ENCODE data around the gene XKRX.

Gene XKRX

DNA sequence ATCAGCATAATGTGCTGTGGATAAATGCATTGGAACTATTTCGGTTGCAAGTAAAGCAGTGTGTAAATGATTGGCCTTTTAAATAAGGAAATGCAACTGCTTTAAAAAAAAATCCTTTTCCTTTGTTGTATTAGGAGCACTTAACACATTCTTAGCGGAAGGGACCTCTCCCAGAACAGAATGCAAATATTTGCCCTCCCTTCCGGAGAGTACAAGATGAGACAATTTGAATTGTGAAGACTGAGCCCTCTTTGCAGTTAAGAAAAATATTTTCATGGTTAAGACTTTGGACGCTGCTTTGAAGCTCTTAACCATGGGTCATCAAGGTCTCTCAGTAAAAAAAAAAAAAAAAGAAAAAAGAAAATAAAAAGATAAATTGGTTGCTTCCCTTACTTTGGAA is 45.1 kb downstream of the XKRX start:
- no peak for DNase-seq

DNA sequence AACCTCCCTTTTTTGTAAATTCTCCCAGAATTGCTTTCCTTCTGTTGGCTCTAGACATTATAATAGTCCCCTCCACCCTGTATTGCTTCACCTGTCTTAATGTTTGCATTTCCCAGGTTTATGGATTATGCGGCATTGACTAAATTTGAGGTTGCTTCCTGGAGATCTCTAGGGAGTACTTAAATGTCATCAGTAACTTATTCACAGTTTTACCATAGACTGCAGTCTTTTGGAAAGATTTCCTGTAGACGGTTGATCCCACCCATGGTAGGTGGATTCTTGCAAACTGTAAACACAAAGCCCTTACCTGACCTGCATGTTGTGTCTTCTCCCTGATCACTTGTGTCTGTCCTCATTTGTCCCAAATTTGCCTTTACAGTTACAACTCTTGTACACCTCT is 48.3 kb downstream of the XKRX start:
- DNase-seq: no peak

DNA sequence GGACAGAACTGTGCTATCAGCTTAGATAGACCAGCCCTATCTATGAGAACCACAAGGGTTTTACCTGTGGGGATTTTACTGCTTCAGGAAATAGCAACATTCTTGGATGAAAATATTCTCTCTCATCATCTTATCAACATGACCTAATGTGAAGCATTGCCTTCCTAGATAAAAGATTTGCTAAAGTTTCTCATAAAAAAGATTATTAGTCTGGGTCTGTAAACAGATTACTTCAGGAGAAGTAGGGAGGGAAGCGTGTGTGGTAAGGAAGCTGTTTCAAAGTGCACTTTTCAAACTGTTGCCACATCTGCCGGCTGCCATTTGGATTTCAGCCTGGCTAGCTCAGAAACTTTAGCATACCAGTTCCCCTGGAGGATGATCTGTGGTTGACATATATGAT is 54.4 kb downstream of the XKRX start, which contains the start of gene NOX1:
Gene NOX1, minus strand, starts transcription at position 35 of the 400 bp plus-strand sequence. CDS start 220 bp downstream, outside the sequence.
- DNase-seq: no peak

DNA sequence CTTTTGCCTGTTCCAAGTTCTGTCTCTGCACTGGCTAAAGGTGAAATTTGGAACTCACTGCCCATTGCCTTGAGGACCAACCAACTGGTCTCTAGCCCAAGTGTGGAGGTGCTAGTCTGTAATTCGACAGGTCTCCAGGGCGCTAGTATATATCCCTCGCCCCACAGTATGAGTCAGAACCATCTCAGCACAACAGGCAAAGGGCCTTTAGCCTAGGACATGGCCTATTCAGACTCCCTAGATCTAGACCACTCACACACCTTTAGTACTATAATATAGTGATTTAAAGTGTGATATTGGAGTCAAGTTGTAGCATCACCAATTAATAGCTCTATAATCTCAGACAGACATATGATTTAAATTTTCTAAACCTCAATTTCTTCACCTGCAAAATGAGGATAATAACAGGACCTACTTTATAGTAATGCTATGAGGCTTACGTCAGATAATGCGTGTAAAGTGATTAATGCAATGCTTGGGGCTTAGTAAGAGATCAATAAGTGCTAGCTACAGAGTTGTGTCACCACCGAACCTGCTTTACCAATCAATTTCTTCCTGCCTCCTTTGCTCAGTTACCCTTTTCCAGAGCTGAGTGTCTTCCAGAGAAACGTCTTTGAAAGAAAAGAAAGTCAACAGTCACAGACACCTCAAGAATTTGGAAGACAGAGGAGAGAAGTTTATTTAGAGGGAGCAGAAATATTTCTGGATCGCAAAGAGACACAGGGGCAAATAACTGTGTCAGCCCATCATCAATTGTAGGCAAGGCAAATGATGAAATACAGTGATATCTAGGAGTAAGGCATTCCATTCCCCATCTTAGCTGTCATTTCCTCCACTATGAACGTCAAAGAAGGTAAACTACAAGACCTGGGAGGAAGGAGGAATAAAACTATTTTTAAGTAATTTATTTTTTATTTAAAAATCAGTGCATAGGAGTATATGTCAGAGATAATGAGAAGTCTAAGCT is 56.8 kb downstream of the XKRX start:
- DNase-seq: no peak

DNA sequence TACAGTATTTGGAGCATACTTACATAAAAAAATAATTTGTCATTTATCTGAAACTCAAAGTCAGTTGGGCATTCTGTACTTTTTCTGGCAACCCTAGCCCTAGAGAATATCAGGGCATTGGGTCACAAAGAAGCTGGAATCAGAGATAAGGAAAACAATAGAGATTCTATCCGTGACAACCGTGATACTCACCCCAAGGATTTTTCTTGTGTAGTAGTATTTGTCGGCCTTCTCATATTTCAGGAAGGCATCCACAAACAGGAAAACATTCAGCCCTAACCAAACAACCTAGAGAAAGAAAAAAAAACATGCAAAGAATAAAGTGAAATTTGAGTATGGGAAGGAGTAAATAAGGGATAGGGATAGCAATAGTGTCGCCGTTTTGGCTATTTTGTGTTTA is 58.2 kb downstream of the XKRX start:
- DNase-seq: no peak

DNA sequence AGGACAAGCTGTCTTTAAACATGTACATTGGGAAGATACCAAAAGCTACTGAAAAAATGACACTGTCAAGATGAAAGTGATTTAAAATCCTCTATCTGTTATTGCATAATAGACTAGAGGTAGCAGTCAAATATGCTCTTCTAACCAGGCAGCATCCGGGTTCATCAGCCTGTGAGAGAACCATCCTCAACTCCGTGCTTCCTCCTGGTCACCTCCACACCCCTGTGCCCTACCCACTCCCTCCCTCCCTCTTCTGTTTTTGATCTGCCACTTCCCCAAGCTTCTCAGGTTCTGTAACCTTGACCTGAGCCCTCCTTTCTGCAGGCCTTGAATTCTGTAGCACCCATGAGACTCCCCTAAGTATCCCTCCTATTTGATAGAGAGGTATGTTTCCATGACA is 60.4 kb downstream of the XKRX start:
- DNase-seq: no peak

DNA sequence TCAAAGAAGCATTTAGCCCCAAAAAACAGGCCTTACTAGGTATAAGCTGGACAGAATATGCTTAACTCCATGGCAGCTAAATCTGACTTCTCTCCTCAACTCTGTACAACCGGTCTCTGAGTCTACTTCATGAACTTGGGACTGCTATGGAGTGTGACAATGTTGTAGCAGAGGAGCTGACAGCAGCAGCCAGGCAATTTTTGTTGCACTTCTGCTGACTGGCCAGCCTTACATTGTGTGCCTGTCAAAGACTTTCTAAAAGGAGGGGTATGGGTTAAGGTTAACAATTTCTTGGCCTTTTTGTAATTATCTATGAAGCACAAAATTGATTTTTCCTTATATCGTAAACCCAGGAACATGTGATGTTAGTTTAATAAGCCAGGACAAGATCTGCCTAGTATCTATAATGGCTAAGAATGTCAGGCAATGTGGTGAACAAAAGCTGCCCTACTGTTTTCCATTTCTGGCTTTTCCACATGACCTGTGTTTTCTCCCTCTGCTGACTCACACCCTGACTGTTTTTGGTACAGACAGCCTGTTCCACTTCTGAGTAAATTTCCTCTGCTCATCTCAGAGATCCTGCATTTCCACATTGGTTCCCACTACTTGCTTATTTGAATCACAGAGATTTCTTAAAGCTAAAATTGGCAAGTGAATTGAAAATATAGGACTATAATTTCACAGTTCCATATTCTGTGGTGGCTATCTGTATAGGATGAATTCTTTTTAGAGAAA is 63.9 kb downstream of the XKRX start:
- DNase-seq: no peak
